A549 (cell line): ENCODE measurements around the gene HIVEP3. TPM values are rescaled to one million over a fixed set of nuclear protein-coding genes. Genes with fewer than 3 reads are reported as not detected.

Source experiments
- ATAC-seq, 2 experiments: fragments of 200-7000 bp in 1 of 2; fragments of >200 bp in 1 of 2; cut with Nextera tagmentation in 1 of 2; cut with Tn5 transposase in 1 of 2; 3 replicates each; pipeline versions ENCODE4 v1.8.0 to v1.9.1; 2018 to 2020; ENCODE audit warnings: mild to moderate bottlenecking in 1 of 2, moderate library complexity in 1 of 2
- CTCF ChIA-PET: fragments of 300-600 bp; sonication (Branson Sonifier 250); formaldehyde crosslinking; extraction: SDS; loops from one replicate; lab custom pipeline; 2021; ENCODE audit warnings: antibody characterized with exemption, inconsistent platforms; lab: Yijun Ruan, JAX
- POLR2A ChIA-PET: fragments of 350-600 bp; formaldehyde crosslinking; extraction: SDS; loops from one replicate; lab custom pipeline; 2021; ENCODE audit warnings: antibody characterized with exemption, inconsistent platforms; lab: Yijun Ruan, JAX
- DNase-seq, 2 experiments: peaks; one replicate each; pipeline versions ENCODE4 v3.0.0 to v3.0.0-alpha.2; 2011 to 2016; ENCODE audit warnings: low read depth in 1 of 2, low spot score in 1 of 2
- FAIRE-seq: peaks from 2 replicates; lab custom pipeline; 2011; peaks lifted over from hg19 to GRCh38; lab: Jason Lieb, UNC
- H3K27ac ChIP-seq, 2 experiments: fragments of >200 bp; sonication (Bioruptor Twin); formaldehyde crosslinking; 3 replicates each; pipeline ENCODE4 v1.5.1; 2016 to 2017
- H3K4me1 ChIP-seq: fragments of >200 bp; sonication (Bioruptor Twin); formaldehyde crosslinking; 3 replicates; pipeline ENCODE4 v1.6.1; 2016
- H3K4me2 ChIP-seq: fragments of >200 bp; sonication (Bioruptor Twin); formaldehyde crosslinking; 3 replicates; pipeline ENCODE4 v1.6.1; 2016
- H3K4me3 ChIP-seq: fragments of >200 bp; sonication (Bioruptor Twin); formaldehyde crosslinking; 3 replicates; pipeline ENCODE4 v1.5.1; 2016
- H3K9me3 ChIP-seq: fragments of >200 bp; sonication (Bioruptor Twin); formaldehyde crosslinking; 3 replicates; pipeline ENCODE4 v1.6.1; 2016
- CHD2 ChIP-seq: fragments of 150-350 bp; IDR thresholded peaks from 2 replicates; pipeline ENCODE4 v1.6.1; 2014; ENCODE audit warnings: low read length; ENCODE audit not compliant: partially characterized antibody
- CHD4 ChIP-seq: fragments of 200-600 bp; sonication (generic); IDR thresholded peaks from 2 replicates; pipeline ENCODE4 v1.6.1; 2016; ENCODE audit warnings: antibody characterized with exemption, mild to moderate bottlenecking, borderline replicate concordance
- EHMT2 ChIP-seq: fragments of 200-600 bp; sonication (generic); IDR thresholded peaks from 2 replicates; pipeline ENCODE4 v1.6.1; 2016; ENCODE audit warnings: antibody characterized with exemption, low read depth, mild to moderate bottlenecking, moderate library complexity
- EP300 ChIP-seq, 2 experiments: fragments of >200 bp; sonication (Bioruptor Twin); formaldehyde crosslinking; IDR thresholded peaks; 2 replicates in 1 of 2; 3 replicates in 1 of 2; pipeline ENCODE4 v1.6.1; 2016 to 2017
- ESRRA ChIP-seq: fragments of 150-350 bp; IDR thresholded peaks from 2 replicates; pipeline ENCODE4 v1.6.1; 2014; ENCODE audit warnings: mild to moderate bottlenecking, low read length, borderline replicate concordance
- GATA3 ChIP-seq: IDR thresholded peaks from 2 replicates; pipeline ENCODE4 v1.6.1; 2012; ENCODE audit warnings: borderline replicate concordance
- HDAC2 ChIP-seq: fragments of 200-600 bp; sonication (generic); IDR thresholded peaks from 2 replicates; pipeline ENCODE4 v1.6.1; 2016
- HOXA7 ChIP-seq: fragments of 250-450 bp; sonication (Bioruptor Pico); IDR thresholded peaks from 2 replicates; pipeline ENCODE4 v1.5.0; 2020; ENCODE audit warnings: mild to moderate bottlenecking, moderate library complexity
- HOXB5 ChIP-seq: fragments of 250-450 bp; sonication (Bioruptor Pico); IDR thresholded peaks from 2 replicates; pipeline ENCODE4 v1.5.0; 2020; ENCODE audit warnings: mild to moderate bottlenecking, moderate library complexity
- JUN ChIP-seq, 2 experiments: fragments of >200 bp; sonication (Bioruptor Twin); formaldehyde crosslinking; IDR thresholded peaks; 2 replicates in 1 of 2; 3 replicates in 1 of 2; pipeline ENCODE4 v1.6.1; 2016 to 2017
- KDM1A ChIP-seq: fragments of 200-600 bp; sonication (generic); IDR thresholded peaks from 2 replicates; pipeline ENCODE4 v1.6.1; 2016; ENCODE audit warnings: low read depth, mild to moderate bottlenecking
- MAFK ChIP-seq: fragments of 450-650 bp; IDR thresholded peaks from 2 replicates; pipeline ENCODE4 v1.6.1; 2014; ENCODE audit not compliant: partially characterized antibody
- MAZ ChIP-seq: fragments of 150-350 bp; IDR thresholded peaks from 2 replicates; pipeline ENCODE4 v1.6.1; 2014; ENCODE audit warnings: antibody characterized with exemption, low read depth, low read length, borderline replicate concordance
- NR3C1 ChIP-seq: fragments of >200 bp; sonication (Bioruptor Twin); formaldehyde crosslinking; IDR thresholded peaks from 3 replicates; pipeline ENCODE4 v1.6.1; 2017
- PHF8 ChIP-seq: fragments of 200-600 bp; sonication (generic); IDR thresholded peaks from 2 replicates; pipeline ENCODE4 v1.6.1; 2016; ENCODE audit warnings: low read depth, mild to moderate bottlenecking, antibody characterized with exemption, moderate library complexity, borderline replicate concordance
- POLR2AphosphoS2 ChIP-seq: conservative IDR thresholded peaks from 2 replicates; pipeline ENCODE4 v1.6.1; 2012; ENCODE audit warnings: low read length, improper control_type of control experiment, inconsistent platforms
- RFX5 ChIP-seq: fragments of 450-650 bp; IDR thresholded peaks from 2 replicates; pipeline ENCODE4 v1.7.1; 2014; ENCODE audit warnings: antibody characterized with exemption, mild to moderate bottlenecking, moderate library complexity
- RNF2 ChIP-seq: fragments of 200-600 bp; sonication (generic); IDR thresholded peaks from 2 replicates; pipeline ENCODE4 v1.6.1; 2016; ENCODE audit warnings: low read depth, mild to moderate bottlenecking, antibody characterized with exemption, moderate library complexity, borderline replicate concordance
- SMC3 ChIP-seq: fragments of >200 bp; sonication (Bioruptor Twin); formaldehyde crosslinking; IDR thresholded peaks from 3 replicates; pipeline ENCODE4 v1.6.1; 2018; ENCODE audit warnings: inconsistent platforms
- TFCP2L1 ChIP-seq: fragments of 250-450 bp; sonication (Bioruptor Pico); IDR thresholded peaks from 2 replicates; pipeline ENCODE4 v1.5.0; 2021; ENCODE audit warnings: mild to moderate bottlenecking
- ZSCAN20 ChIP-seq: fragments of 250-450 bp; sonication (Bioruptor Pico); IDR thresholded peaks from 2 replicates; pipeline ENCODE4 v1.8.0; 2022; ENCODE audit warnings: mild to moderate bottlenecking, moderate library complexity
- WGBS: methylation state at CpG from one replicate; pipeline ENCODE4 v1.1.6; 2017; ENCODE audit errors: missing lambda C conversion rate; 5-methylcytosine and 5-hydroxymethylcytosine counted together
- polyA plus RNA-seq, 4 experiments: library from polyadenylated mRNA; depleted of rRNA in 3 of 4; stranded (reverse); fragments of >200 nt; fragmentation: RNase III in 1 of 4; extraction: RNeasy Plus Mini Kit Qiagen cat#74134 plus additional on column Dnase treatment in 1 of 4; gene quantifications; 2 replicates in 3 of 4; 3 replicates in 1 of 4; pipeline ENCODE4 v1.2.3, GENCODE V29; 2011 to 2017
- TF ChIP-seq, protein P1 (sequence below): IDR thresholded peaks from 2 replicates; pipeline ENCODE4 v1.6.1; 2012; ENCODE audit warnings: low read depth, borderline replicate concordance
- TF ChIP-seq, protein P2 (sequence below): IDR thresholded peaks from 2 replicates; pipeline ENCODE4 v1.6.1; 2012
- TF ChIP-seq, protein P3 (sequence below): fragments of 200-600 bp; sonication (generic); IDR thresholded peaks from 2 replicates; pipeline ENCODE4 v1.6.1; 2016; ENCODE audit warnings: antibody characterized with exemption, mild to moderate bottlenecking, moderate library complexity

HIVEP3 gene
- polyA plus RNA-seq, 2 of the 4 experiments (the other 2 are of a cell fraction) = 1.5 to 2.0 TPM

DNA sequence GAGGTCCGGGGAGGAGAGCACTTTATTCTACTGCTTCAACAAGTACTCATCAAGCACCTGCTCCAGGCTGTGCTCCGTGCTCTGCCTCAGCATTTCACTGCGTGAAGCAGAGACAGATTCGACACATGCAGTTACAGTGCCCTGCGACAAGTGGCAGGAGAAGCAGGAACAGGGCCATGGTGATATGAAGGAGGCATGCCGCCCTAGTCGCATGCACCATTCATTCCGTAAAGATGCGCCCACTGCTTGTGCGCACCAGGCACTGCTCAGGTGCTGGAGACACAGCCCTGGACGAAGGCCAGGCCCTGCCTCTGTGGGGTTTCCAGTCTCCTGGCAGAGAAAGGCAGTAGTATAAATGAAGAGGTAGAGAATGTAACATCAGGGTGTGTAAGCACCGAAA is 206.6 kb downstream of the HIVEP3 start:
- ChIA-PET CTCF (no interaction called here), POLR2A (no interaction called here)
- H3K4me2 ChIP-seq = no peak overlapping the region
- no peak overlapping the region for H3K4me3 ChIP-seq
- no peak for ATAC-seq
- H3K27ac ChIP-seq = no peak overlapping the region; a peak in 1 of 6 replicates
- no peaks in the 10 kb centered on the region for H3K9me3 ChIP-seq
- no peak for DNase-seq
- no peak for FAIRE-seq
- 83% methylated on average over 12 of the region's 12 CpGs for WGBS
- no peak for TF ChIP-seq HOXA7 (CRISPR knock-in tag)
- TF ChIP-seq EP300 (IDR thresholded peaks at IDR 0.05) = no peak
- TF ChIP-seq JUN (IDR thresholded peaks at IDR 0.05) = no peak
- TF ChIP-seq CHD2 = no peak
- peaks cover 17% of the 10 kb centered on the region; the same call in 1 of the 3 replicates for H3K4me1 ChIP-seq

DNA sequence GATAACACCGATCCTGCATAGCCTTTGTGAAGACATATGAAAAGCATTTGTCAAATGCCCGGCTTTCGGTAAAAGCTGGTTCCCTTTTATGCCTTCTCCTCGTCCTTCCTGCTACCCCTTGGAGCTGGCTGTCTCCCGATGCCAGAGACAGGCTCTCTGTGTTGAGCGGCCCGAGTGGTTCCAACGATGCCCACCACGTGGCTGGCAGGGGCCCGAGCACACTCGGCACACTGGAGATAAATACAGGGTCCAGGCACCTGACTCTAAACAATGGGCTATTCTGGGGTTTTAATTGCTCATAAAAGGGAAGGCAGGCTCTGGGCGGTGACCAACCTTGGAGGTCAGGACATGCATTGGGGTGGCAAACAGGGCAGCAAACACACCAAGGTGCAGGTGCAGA is 207.1 kb downstream of the HIVEP3 start:
- DNase-seq (no peak), FAIRE-seq (no peak), ATAC-seq (no peak)
- H3K9me3 ChIP-seq = no peaks in the 10 kb centered on the region
- 81% methylated on average over 11 of the region's 12 CpGs for WGBS
- H3K4me1 ChIP-seq = peaks cover 17% of the 10 kb centered on the region; the same call in 1 of the 3 replicates
- H3K4me3 ChIP-seq = no peak overlapping the region
- ChIA-PET POLR2A (no interaction called here), CTCF (no interaction called here)
- TF ChIP-seq EHMT2 (no peak), PHF8 (no peak), MAZ (no peak), KDM1A (no peak)
- H3K4me2 ChIP-seq = no peak overlapping the region
- no peak overlapping the region for H3K27ac ChIP-seq

DNA sequence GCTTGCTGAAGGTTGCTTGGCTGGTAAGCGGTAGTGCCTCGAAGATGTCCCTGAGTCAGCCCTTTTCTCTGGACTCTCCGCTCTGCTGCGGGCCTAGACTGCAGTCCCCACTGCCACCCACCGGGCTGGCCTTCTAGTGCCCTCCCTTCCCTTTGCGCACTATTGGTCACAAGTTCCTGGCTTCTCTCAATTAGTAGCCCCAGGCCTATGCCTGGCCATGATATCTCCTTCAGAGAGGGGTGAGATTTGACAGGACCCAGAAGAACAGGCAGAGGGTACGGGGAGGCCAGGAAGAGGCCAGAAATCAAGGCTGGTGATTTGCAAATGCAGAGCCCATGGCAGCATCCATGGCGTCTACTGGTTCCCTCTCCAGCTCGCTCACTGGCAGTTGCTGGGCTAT is 207.7 kb downstream of the HIVEP3 start:
- Histone ChIP-seq H3K9me3 (no peaks in the 10 kb centered on the region), H3K27ac (no peak overlapping the region), H3K4me3 (no peak overlapping the region), H3K4me2 (no peak overlapping the region), H3K4me1 (peaks cover 17% of the 10 kb centered on the region; the same call in 1 of the 3 replicates)
- ChIA-PET POLR2A (no interaction called here), CTCF (no interaction called here)
- FAIRE-seq (no peak), ATAC-seq (no peak), DNase-seq (no peak)
- TF ChIP-seq TFCP2L1 (CRISPR knock-in tag) (no peak), MAFK (no peak), EHMT2 (no peak), CHD2 (no peak), HDAC2 (no peak), SMC3 (no peak), ZSCAN20 (CRISPR knock-in tag) (no peak), HOXA7 (CRISPR knock-in tag) (no peak), ESRRA (no peak), CHD4 (no peak), RFX5 (no peak), RNF2 (no peak)
- TF ChIP-seq, protein P1, sequence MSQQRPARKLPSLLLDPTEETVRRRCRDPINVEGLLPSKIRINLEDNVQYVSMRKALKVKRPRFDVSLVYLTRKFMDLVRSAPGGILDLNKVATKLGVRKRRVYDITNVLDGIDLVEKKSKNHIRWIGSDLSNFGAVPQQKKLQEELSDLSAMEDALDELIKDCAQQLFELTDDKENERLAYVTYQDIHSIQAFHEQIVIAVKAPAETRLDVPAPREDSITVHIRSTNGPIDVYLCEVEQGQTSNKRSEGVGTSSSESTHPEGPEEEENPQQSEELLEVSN = no peak
- TF ChIP-seq, protein P2, sequence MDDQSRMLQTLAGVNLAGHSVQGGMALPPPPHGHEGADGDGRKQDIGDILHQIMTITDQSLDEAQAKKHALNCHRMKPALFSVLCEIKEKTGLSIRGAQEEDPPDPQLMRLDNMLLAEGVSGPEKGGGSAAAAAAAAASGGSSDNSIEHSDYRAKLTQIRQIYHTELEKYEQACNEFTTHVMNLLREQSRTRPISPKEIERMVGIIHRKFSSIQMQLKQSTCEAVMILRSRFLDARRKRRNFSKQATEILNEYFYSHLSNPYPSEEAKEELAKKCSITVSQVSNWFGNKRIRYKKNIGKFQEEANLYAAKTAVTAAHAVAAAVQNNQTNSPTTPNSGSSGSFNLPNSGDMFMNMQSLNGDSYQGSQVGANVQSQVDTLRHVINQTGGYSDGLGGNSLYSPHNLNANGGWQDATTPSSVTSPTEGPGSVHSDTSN = no peak
- WGBS = 88% methylated on average over 7 of the region's 9 CpGs

DNA sequence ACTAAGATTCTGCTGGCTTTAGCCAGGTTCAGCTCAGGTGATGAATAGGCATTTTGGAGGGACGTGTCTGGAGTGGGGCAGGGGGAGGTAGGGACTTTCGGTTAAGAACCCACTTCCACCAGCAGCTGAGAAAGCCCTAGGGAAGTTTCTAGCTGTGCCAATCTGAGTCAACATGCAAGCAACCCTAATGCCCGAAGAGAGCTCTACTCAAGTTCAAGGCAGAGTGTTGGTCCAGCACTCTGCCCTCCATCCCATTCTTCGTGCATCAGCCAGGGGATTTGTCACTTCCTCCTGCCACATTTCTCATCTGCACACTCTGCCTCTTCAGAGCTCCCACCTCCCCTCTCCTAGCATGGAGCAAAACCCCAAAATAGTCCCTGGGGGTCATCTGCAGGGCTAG is 208.8 kb downstream of the HIVEP3 start:
- FAIRE-seq = no peak
- Histone ChIP-seq H3K4me1 (peaks cover 17% of the 10 kb centered on the region; the same call in 1 of the 3 replicates), H3K4me2 (no peak overlapping the region), H3K4me3 (no peak overlapping the region), H3K9me3 (no peaks in the 10 kb centered on the region), H3K27ac (no peak overlapping the region; a peak in 1 of 6 replicates)
- DNase-seq = no peak
- ATAC-seq = no peak
- CTCF ChIA-PET = no interaction called here
- POLR2A ChIA-PET = no interaction called here
- TF ChIP-seq HOXB5 (CRISPR knock-in tag) (no peak), POLR2AphosphoS2 (no peak), GATA3 (no peak), KDM1A (no peak), NR3C1 (no peak)
- TF ChIP-seq, protein P3, sequence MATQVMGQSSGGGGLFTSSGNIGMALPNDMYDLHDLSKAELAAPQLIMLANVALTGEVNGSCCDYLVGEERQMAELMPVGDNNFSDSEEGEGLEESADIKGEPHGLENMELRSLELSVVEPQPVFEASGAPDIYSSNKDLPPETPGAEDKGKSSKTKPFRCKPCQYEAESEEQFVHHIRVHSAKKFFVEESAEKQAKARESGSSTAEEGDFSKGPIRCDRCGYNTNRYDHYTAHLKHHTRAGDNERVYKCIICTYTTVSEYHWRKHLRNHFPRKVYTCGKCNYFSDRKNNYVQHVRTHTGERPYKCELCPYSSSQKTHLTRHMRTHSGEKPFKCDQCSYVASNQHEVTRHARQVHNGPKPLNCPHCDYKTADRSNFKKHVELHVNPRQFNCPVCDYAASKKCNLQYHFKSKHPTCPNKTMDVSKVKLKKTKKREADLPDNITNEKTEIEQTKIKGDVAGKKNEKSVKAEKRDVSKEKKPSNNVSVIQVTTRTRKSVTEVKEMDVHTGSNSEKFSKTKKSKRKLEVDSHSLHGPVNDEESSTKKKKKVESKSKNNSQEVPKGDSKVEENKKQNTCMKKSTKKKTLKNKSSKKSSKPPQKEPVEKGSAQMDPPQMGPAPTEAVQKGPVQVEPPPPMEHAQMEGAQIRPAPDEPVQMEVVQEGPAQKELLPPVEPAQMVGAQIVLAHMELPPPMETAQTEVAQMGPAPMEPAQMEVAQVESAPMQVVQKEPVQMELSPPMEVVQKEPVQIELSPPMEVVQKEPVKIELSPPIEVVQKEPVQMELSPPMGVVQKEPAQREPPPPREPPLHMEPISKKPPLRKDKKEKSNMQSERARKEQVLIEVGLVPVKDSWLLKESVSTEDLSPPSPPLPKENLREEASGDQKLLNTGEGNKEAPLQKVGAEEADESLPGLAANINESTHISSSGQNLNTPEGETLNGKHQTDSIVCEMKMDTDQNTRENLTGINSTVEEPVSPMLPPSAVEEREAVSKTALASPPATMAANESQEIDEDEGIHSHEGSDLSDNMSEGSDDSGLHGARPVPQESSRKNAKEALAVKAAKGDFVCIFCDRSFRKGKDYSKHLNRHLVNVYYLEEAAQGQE = no peak
- WGBS = 58% methylated on average over 4 of the region's 4 CpGs
